ENCODE measurements around the gene CD2AP.

DNA sequence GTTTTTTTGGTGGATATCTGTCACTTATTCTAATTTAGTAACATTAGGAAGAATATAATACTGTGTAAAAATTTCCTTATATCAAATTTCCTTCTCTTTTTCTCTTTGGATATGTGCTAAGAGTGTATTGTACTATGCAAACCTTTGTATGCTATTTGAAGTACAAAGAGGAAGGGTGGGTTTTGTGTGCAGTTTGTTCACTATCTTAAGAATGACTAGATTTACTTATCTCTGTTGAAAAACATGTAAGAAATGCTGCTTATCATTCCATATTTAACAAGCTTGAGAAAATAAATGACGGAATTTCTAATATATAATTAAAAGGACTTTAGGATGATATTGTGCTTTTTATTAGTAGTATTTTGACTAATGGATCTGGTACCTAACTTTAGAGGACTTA is 13.1 kb downstream of the CD2AP start:
- TF ChIP-seq CTCF (IDR thresholded peaks at IDR 0.05) (no peak), POLR2AphosphoS5 (IDR thresholded peaks at IDR 0.05; ENCODE audit: low read depth, low read length) (no peak)

All from Panc1 (cell line).